Esophagus squamous epithelium (tissue), 4 donors: ENCODE measurements around the gene TTC8.

Experiments used
- POLR2A ChIP-seq, 4 donors: fragments of 450-650 bp; IDR thresholded peaks; one replicate each; pipeline ENCODE4 v1.6.1; 2017; ENCODE audit warnings: antibody characterized with exemption in 4 of 4, mild to moderate bottlenecking in 4 of 4, moderate library complexity in 3 of 4
- TF ChIP-seq, protein P1 (sequence below), 6 experiments: fragments of 450-650 bp in 4 of 6; fragments of 200-600 bp in 2 of 6; sonication (generic) in 2 of 6; IDR thresholded peaks; one replicate each; pipeline ENCODE4 v1.5.1; 2016 to 2019; ENCODE audit warnings: antibody characterized with exemption in 6 of 6, mild to moderate bottlenecking in 4 of 6, moderate library complexity in 4 of 6

DNA sequence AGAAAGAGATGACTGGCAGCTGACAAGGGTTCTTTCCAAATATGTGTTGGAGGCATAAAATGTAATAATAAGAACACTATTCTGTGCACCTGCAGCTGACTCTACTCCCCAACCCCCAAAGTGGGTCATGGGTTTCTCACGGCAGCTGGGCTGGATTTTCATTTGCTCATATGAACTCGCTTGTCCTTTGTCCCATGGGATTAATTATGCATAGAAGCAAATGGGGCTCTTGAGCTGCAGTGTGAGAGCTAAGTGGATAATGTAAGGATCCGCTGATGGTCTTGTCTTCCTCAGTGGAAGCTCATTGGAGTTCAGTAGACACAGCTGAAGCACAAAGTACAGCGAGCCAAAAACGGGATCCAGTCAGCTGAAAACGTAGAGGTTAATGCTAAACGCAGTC lies 46.3 kb downstream of the TTC8 start:
- no peak for TF ChIP-seq POLR2A (IDR thresholded peaks at IDR 0.05)
- TF ChIP-seq, protein P1, sequence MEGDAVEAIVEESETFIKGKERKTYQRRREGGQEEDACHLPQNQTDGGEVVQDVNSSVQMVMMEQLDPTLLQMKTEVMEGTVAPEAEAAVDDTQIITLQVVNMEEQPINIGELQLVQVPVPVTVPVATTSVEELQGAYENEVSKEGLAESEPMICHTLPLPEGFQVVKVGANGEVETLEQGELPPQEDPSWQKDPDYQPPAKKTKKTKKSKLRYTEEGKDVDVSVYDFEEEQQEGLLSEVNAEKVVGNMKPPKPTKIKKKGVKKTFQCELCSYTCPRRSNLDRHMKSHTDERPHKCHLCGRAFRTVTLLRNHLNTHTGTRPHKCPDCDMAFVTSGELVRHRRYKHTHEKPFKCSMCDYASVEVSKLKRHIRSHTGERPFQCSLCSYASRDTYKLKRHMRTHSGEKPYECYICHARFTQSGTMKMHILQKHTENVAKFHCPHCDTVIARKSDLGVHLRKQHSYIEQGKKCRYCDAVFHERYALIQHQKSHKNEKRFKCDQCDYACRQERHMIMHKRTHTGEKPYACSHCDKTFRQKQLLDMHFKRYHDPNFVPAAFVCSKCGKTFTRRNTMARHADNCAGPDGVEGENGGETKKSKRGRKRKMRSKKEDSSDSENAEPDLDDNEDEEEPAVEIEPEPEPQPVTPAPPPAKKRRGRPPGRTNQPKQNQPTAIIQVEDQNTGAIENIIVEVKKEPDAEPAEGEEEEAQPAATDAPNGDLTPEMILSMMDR (IDR thresholded peaks at IDR 0.05), result no peak
